ENCODE results near the gene EXOSC5. TPM values are rescaled to one million over a fixed set of nuclear protein-coding genes. Genes with fewer than 3 reads are reported as not detected.

Gene EXOSC5
- total and polyA plus RNA-seq, 10 of the 15 experiments (the other 5 are each of a cell fraction or from before 2014, with no cell fraction given), result 15.8 to 123 (median 52.7) TPM

GRCh38 chr19:41352609-41353465, 44.3 kb downstream of the EXOSC5 start (continued):
- TF ChIP-seq REST (IDR thresholded peaks at IDR 0.05; ENCODE audit: low read depth, low read length) (no peak), GATAD2B (conservative IDR thresholded peaks at IDR 0.05; ENCODE audit: low read depth) (peak; percentile 35; the same call in 1 of the 2 replicates), SP1 (IDR thresholded peaks at IDR 0.05; ENCODE audit: low read depth, low read length) (no peak), TARDBP (IDR thresholded peaks at IDR 0.05; ENCODE audit: borderline replicate concordance) (no peak), ZBTB11 (CRISPR knock-in tag; IDR thresholded peaks at IDR 0.05) (no peak), NR2F1 (conservative IDR thresholded peaks at IDR 0.05) (peak; percentile 77), ATF3 (IDR thresholded peaks at IDR 0.05; ENCODE audit: borderline replicate concordance, extremely low read depth, low read depth, low read length) (no peak), CEBPZ (IDR thresholded peaks at IDR 0.05; ENCODE audit: low read depth, low read length) (no peak), E4F1 (IDR thresholded peaks at IDR 0.05; ENCODE audit: borderline replicate concordance, partially characterized antibody) (no peak), SMC3 (IDR thresholded peaks at IDR 0.05; ENCODE audit: borderline replicate concordance, low read length) (peak; percentile 39; the same call in 1 of the 2 replicates), IKZF1 (conservative IDR thresholded peaks at IDR 0.05) (no peak; the same call in 1 of the 2 replicates)

Measured in GM12878 (cell line).